Uterus (tissue), 2 donors: Measurements from ENCODE around the gene LMNA.
"Not testable (repeated sequence)": the region's sequence is repeated elsewhere in the genome, so short reads cannot be mapped to it uniquely, and the experiment has no call there.

Experiments
- CTCF ChIP-seq, 4 experiments: fragments of 200-600 bp in 2 of 4; fragments of 450-650 bp in 2 of 4; sonication (generic) in 2 of 4; IDR thresholded peaks; one replicate each; pipeline ENCODE4 v1.5.1; 2016 to 2019; ENCODE audit warnings: antibody characterized with exemption in 4 of 4, mild to moderate bottlenecking in 2 of 4, moderate library complexity in 1 of 4
- POLR2A ChIP-seq, 2 donors: fragments of 450-650 bp; IDR thresholded peaks; one replicate each; pipeline ENCODE4 v1.6.1; 2016; ENCODE audit warnings: antibody characterized with exemption in 2 of 2, mild to moderate bottlenecking in 1 of 2, moderate library complexity in 1 of 2

- TF ChIP-seq CTCF, POLR2A (IDR thresholded peaks at IDR 0.05): not testable (repeated sequence)
Observed at GRCh38 chr1:156186347-156187177, 72.1 kb downstream of the LMNA start.
